ENCODE results near the gene DMKN.

- no peak for TF ChIP-seq CTCF (conservative IDR thresholded peaks at IDR 0.05 in 1 of 2, IDR thresholded peaks at IDR 0.05 in 1 of 2; ENCODE audit: extremely low read depth in 1 of 2, insufficient read depth in 1 of 2, low read depth in 1 of 2, low read length in 2 of 2)
- TF ChIP-seq EZH2 (IDR thresholded peaks at IDR 0.05; ENCODE audit: borderline replicate concordance, low read length), result no peak
Observed at GRCh38 chr19:35551091-35551810, 37.8 kb upstream of the DMKN start.

Measured in mammary epithelial cell (primary cell).